HG02759 (cell line): Measurements from ENCODE around the gene SERPINA12.

Source experiments
- ATAC-seq: cut with Tn5 transposase; IDR thresholded peaks from one replicate; pipeline ENCODE4 v1.9.1; 2021; ENCODE audit warnings: mild to moderate bottlenecking, moderate library complexity; ENCODE audit not compliant: unreplicated experiment

SERPINA12 gene

DNA sequence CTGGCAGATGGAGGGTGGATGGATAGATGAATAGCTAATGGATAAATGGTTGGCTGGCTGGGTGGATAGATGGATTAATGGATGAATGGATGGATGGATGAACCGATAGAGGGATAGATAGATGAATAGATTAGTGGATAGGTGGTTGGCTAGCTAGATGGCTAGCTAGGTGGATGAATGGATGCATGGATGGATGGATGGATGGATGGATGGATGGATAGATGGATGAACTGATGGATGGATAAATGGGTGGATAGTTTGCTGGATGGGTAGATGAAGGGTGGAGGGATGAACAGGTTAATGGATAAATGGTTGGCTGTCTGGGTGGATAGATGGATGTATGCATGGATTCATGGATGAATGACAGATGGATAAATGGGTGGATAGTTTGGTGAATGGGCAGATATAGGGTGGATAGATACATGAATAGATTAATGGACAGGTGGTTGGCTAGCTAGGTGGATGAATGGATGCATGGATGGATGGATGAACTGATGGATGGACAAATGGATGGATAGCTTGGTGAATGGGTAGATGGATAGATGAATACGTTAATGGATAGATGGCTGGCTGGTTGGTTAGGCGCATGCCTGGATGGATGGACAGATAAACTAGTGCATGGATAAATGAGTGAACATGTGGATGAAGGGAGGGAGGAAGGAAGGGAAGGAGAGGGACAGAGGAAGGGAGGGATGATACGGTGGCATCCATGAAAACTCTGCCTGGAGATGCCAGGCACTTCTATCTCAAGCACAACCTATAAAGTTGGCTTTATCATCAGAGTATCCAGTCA, 41.3 kb downstream of the SERPINA12 start:
- ATAC-seq = no peak

DNA sequence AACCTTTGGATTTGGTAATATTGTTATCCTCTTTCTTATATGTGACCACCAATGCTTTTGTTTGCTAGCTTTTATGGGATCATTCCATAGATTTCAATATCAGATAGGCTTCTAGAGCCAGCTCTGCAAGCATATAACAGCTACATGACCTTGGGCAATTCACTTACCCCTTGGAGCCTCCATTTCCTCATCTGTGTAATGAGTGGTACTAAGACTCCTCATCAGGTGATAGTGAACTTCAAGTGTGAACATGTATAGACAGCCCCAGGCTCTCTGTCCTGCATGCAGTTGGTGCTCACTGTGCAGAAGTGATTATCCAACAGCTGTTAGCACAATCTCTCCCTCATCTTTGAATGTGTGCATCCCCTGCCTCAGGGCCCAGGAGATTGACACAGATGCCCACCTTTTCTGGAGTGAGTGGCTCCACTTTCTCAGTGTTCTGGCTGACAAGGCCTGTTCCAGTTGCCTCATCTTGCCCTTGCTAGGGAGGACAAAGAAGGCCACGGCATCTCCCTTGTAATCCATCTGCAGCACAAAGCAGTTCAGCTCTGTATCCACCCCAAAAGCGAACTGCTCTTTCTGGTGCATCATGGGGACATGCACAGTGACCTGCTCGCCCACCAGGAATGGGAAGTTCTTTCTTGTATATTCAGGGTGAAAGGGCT, 42.4 kb downstream of the SERPINA12 start:
- ATAC-seq = no peak

DNA sequence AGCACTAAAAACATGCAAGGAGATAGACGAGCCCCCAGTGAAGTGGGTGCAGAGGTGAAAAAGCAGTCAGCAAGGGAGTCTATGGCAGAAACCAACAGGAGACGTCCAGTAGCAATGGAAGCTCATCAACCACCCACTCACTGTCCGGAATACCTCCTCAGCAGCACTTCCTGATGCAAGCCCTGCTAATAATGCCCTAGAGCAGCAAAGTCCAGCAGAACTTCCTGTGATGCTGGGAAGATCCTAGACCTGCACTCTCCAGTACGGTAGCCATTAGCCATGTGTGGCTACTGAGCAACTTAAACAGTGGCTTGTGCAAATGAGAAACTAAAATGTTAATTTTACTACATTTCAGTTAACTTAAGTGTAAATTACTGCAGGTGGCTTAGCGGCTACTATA, 44.2 kb downstream of the SERPINA12 start:
- ATAC-seq = no peak

DNA sequence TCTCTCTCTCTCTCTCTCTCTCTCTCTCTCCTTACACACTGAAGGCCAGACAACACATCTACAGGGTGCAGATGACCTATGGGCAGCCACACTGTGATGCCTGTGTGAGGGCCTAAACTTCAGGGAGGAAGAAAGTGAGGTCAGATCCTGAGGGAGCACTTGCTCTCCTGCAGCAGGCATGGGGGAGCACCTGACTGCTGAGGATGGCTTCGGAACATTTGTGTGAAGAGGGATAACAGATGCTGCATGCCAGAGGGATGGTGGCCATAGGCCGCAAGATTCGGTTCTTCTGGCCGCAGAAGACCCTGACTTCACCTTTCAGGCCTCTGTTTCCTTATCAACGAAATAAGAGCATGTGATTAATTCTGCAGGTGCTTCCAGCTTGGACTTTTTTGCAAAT, 45.0 kb downstream of the SERPINA12 start:
- ATAC-seq = no peak

DNA sequence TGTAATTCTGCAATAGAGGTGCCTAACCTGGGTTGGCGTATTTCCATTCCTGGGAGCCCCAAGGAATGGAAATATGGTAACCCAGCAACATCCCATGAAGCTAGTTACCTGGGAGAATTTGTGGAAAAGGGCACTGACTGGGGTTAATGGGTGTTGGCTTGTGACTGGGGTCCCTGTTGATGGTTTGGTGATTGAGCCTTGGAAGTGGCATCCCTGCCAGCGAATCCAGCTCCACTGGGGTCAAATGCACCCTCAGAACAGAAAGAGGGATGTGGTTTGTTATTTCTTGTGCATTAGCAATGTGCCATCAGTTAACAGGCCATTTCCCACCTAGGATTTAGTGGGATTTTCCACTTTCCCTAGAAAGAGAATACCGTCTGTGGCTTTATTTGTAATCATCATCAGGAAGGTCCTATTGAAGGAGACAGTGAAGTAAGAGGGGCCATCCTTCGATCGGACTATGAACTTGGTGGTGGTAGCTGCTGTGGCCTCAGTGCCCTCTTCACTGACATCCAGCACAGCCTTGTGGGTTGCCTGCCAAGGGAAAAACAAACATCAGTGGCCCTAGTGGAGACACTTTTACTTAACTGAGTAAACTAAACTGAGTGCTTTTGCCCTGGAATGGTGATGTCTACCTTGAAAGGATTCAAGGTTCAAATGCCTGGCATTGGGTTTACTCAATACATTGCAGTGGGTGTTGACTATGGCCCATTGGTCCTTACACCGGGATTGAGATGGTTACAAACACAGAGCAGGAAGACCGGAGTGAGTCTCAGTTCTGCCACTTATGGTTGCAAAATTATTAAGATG, 46.3 kb downstream of the SERPINA12 start:
- no peak for ATAC-seq

DNA sequence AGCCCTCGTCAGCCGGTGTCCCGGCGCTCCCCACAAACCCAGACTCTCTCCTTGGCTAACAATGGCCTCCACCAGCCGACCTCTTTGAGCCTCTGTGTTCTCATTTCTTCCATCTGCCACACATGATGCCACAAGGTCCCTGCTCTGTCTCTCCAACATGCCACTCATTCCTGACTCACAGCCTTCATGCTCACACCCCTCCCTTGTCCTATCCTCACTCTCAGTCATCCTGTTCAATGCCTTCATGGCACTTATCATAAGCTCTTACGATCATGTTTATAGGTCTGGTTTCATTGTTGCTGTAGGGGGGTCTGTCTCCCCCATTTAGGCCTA, 47.1 kb downstream of the SERPINA12 start:
- no peak for ATAC-seq

DNA sequence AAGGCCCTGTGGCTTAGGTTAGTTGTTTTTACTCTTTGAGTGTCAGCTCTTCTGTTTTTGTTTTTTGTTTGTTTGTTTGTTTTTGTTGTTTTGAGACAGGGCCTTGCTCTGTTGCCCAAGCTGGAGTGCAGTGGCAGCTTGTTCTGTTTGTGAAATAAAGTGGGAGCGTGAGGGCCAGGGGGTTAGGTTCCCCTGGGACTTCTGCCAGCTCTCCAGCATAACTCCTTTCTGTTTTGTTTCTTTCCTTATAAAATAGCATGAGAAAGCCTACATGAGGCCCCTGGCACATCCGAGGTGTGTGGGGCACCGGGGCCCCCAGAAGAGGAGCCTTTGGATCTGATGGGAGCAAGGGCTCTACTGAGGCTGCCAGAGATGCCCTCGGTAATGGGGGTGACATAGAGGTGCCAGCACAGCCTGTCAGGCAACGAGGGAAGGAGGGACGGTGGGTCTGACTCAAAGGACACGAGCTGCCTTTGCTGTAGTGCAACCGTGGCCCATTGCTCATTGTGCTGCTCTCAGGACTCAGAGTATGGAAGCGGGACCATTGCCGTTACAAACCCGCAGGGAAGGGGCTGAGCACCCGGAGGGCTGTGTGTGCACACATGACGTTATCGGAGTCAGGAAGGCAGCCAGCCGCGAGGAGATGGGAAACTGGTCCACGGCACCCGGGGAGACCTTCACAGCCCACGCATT, 47.6 kb downstream of the SERPINA12 start:
- ATAC-seq = no peak

DNA sequence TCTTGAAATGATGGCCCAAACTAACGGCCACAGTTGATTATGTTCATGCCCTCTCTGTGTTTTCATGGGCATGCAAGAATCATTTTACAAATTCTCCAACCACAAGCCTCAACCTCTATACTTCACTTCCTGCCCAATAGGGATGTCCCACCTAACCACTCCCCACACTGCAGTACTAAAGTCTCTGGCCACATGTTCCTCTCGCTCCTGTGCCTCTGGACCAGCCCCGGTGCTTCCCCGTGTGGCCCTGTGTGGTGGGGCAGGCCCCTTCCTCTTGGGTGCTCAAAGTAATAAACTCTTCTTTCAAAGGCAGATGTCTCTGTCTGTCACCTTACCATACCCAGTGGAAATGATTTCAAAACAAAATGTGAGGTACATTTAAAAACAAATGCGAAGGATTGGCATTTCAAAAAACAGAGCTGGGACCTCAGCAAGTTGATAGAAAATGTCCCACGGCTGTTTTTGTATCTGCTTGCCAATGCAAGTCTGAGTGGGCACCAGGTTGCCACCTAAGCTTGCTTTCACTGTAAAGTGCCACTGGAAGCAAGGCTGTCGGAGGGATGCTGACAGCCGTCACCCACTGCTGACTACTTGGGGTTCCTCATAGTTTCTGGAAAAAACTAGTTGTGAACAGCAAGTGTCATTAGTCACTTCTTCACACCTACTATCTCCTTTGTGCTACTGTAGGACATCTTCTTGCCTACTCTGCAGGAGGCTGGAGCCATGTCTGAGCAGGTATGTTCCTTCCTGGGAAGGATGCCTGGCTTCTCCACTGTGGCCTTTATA, 48.4 kb downstream of the SERPINA12 start:
- peak; percentile 53 for ATAC-seq

DNA sequence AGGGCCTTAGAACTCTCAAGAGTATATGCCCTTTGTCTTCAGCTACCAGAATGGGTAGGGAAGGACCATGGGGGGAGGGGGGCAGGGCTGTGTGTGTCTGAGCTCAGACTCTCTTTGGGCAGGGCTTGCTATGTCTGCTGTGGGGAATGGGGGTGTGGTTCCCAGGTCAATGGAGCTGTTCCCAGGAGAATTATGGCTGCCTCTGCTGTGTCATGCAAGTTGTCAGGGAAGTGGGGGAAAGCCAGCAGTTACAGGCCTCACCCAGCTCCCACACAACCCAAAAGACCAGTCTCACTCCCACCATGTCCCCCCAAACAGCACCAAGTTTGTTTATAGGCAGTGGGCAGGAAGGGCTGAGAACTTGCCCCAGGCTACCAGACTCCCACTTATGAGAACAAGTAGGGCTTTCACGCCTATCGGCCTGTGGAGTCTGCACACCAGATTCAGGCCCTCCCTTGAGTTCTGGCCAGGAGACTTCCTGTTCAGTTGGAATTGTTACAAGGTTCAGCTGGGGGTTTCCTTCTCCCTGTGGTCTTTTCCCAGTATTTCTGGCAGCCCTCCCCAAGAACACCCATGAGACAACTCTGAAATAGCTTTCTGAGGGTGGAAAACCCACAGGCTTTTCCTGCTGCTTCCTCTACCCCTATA, 50.6 kb downstream of the SERPINA12 start:
- no peak for ATAC-seq

DNA sequence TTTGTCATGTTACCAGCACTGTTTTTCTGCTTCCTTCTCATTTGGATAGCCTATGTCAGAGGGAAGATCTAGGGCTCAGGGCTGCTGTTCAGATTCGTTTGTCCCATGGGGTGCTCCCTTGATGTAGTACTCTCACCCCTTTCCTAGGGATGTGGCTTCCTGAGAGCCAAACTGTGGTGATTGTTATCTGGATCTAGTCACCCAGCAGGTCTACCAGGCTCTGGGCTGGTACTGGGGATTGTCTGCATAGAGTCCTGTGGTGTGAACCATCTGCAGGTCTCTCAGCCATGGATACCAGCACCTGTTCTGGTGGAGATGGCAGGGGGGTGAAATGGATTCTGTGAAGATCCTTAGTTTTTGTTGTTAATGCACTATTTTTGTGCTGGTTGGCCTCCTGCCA, 51.2 kb downstream of the SERPINA12 start:
- ATAC-seq = no peak

DNA sequence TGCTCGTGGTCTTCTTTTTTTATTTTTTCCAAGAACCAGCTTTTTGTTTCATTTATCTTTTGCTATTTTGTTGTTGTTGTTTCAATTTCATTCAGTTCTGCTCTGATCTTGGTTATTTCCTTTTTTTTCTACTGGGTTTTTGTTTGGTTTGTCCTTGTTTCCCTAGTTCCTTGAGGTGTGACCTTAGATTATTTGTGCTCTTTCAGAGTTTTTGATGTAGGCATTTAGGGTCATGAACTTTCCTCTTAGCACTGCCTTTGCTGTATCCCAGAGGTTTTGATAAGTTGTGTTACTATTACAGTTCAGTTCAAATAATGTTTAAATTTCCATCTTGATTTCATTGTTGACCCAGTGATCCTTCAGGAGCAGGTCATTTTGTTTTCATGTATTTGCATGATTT, 53.3 kb downstream of the SERPINA12 start:
- ATAC-seq = no peak

DNA sequence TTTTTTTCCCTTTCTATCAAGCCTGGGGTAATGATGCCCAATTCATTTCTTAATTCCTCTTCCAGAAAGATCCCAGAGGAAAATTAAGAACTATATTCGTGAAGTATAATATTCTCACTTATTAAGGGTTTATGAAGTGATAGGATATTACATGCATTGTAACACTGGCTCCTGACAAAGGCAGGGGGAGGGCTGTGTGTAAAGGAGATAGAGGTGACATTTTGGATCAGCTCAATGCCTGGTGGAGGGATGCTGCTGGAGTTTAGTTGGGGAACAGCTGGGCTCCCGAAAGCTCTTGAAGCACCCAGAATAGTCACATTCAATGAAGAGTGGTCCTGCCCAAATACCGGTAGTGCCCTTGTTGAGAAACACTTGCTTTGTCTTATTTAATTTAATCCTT, 57.4 kb downstream of the SERPINA12 start:
- ATAC-seq = no peak

DNA sequence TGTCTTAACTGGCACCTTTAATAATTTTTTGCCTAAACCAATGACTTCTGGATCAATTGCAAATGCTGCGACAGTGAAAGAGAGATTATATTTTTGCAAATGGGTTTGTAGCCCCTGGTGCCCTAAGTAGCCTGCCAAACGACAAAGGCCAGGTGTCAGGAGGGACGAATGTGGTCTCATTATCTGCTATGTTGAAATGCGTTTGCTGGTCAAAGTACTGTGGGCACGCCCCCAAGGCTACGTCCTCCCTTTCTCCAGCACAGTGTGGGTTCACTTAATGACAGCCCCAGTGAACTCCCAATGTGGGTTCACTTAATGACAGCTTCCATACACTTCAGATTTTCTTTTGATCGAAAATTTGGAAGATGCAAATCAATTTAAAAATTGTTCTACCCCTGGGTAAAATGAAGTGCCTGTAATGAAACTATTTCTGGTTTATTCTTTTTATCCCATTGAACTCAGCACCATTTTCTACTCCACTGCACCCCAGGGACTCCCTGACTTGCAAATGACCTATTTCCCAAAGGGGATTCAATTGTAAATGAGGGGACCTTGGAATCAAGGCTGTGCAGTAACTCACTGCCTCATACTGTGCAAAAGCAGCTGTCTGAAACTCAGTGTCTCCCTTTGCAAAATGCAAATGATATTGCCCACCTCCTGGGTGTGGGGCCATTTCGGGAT, 58.0 kb downstream of the SERPINA12 start:
- no peak for ATAC-seq

DNA sequence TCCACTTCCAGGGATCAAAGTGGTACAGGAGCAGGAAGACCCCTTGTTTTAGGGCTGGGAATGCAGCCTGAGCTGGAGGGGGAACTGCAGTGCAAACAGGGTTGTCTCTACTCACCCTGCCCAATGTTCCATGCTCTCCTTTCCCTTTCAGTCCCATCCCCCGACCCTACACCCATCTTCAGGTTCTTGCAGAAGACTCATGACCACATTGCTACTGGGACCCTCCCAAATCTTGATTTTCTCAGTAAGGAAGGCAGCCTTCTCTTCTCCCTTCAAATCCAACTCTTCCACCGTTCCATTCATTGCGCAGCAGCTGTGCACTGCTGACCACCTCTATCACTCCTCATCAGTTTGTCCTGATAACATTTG, 58.6 kb downstream of the SERPINA12 start:
- ATAC-seq = no peak

DNA sequence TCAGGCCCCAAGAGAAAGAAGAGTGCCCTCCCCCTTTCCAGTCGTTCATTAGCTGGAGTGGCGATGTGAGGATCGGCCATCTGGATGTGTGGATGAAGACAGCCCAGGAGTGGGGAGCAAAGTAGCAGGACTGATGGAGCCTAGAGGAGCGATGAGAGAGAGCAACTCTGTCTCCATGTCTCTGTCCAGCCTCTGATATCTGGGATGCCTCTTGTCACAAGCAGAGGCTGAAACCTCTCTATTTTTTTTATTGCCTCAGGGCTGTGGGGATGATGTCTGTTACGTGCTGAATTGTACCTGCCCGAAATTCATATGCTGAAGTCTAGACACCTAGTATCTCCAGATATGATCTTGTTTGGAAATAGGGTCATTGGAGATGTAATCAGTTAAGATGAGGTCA, 59.3 kb downstream of the SERPINA12 start:
- ATAC-seq = no peak

DNA sequence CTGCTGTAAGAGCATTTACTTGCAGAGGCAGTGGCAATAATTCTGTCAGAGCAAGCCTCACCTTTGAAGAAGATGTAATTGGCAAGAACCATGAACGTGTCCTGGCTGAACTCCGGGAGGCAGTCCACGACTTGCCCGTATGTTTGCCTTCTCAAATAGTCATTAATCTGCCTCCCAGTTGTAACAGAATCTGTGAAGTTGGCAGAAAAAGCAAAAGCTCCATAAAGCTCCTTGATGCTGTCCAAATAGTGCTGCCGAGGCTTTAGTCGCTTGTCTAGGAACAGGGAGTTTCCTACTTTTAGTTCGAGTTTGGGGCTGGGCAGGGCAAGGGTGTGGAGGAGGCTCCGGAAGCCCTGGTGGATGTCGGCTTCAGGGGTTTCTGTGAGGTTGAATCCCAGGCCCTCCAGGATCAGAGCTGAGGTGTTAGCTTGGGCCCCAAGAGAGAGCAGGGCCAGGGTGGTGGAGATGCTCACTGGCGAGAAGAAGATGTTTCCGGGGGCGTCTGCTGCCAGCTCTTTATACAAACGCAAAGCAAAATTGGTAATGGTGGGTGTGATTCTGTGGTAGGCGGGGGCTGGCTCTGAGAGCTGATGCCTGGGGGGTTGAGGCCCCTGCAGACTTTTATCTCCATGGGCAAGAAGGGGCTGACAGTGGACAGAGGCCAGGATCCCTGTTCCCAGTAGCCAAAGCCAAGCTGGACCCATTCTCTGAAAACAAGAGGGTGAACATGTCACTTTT, 61.0 kb downstream of the SERPINA12 start:
- ATAC-seq = no peak

DNA sequence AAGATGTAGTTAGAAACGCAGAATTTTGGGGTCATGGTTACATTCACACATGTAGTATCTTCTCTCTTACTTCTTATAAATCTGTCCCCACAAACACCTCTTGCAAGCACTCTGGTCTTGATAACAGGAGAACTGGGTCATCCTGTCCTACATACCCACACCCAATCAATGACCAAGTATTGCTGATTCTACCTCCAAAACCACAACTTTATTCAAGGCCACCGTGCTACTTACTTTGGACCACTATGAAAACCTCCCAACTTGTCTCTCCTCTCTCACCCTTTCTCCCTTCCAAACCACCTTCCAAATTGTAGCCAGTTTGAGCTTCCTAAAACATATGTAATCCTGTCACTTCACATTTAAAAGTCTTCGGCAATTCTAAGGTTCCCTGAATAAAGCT, 62.1 kb downstream of the SERPINA12 start:
- no peak for ATAC-seq

DNA sequence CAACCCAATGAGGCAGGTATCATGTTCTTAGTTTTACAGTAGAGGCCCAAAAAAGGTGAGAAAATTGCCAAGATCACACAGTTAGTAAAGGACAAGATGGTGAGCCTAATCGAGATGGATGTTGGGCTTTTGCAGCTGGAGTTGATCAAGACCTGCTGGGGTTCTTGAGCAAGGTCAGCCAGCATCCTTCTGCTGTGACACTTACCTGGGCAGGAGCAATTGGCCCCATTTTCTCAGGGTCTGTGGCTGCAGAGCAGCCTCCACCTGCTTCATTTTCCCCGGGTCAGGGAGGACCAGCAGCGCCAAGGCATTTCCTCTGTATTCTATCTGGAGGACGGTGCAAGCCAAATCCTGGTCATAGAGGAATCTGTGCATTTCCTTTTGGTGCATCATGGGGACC, 63.1 kb downstream of the SERPINA12 start:
- ATAC-seq = no peak

DNA sequence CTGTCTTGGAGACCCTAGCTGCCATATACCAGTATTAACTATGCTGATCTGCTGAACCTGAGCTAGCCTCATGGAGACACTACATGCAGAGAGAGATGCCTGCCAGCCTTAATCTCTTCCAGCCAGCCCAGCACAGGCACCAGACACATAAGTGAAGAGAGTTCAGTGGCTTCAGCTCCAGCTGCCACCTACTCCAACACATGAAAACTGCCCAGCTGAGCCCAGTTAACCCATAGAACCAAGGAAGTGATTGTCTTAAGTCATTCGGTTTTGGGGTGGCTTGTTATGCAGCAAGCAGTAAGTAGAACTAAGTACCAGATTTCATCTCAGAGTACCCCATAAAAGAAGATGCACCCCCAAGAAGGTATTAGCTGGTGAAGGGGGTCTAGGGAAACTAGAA, 64.3 kb downstream of the SERPINA12 start:
- ATAC-seq = no peak
